A549 (cell line): ENCODE measurements around the gene ZNF428. TPM values are rescaled to one million over a fixed set of nuclear protein-coding genes. Genes with fewer than 3 reads are reported as not detected.

Source experiments
- ATAC-seq, 2 experiments: fragments of 200-7000 bp in 1 of 2; fragments of >200 bp in 1 of 2; cut with Nextera tagmentation in 1 of 2; cut with Tn5 transposase in 1 of 2; 3 replicates each; pipeline versions ENCODE4 v1.8.0 to v1.9.1; 2018 to 2020; ENCODE audit warnings: mild to moderate bottlenecking in 1 of 2, moderate library complexity in 1 of 2
- CTCF ChIA-PET: fragments of 300-600 bp; sonication (Branson Sonifier 250); formaldehyde crosslinking; extraction: SDS; loops from one replicate; lab custom pipeline; 2021; ENCODE audit warnings: antibody characterized with exemption, inconsistent platforms; lab: Yijun Ruan, JAX
- POLR2A ChIA-PET: fragments of 350-600 bp; formaldehyde crosslinking; extraction: SDS; loops from one replicate; lab custom pipeline; 2021; ENCODE audit warnings: antibody characterized with exemption, inconsistent platforms; lab: Yijun Ruan, JAX
- DNase-seq, 2 experiments: peaks; one replicate each; pipeline versions ENCODE4 v3.0.0 to v3.0.0-alpha.2; 2011 to 2016; ENCODE audit warnings: low read depth in 1 of 2, low spot score in 1 of 2
- FAIRE-seq: peaks from 2 replicates; lab custom pipeline; 2011; peaks lifted over from hg19 to GRCh38; lab: Jason Lieb, UNC
- H3K27ac ChIP-seq, 2 experiments: fragments of >200 bp; sonication (Bioruptor Twin); formaldehyde crosslinking; 3 replicates each; pipeline ENCODE4 v1.5.1; 2016 to 2017
- H3K4me1 ChIP-seq: fragments of >200 bp; sonication (Bioruptor Twin); formaldehyde crosslinking; 3 replicates; pipeline ENCODE4 v1.6.1; 2016
- H3K4me2 ChIP-seq: fragments of >200 bp; sonication (Bioruptor Twin); formaldehyde crosslinking; 3 replicates; pipeline ENCODE4 v1.6.1; 2016
- H3K4me3 ChIP-seq: fragments of >200 bp; sonication (Bioruptor Twin); formaldehyde crosslinking; 3 replicates; pipeline ENCODE4 v1.5.1; 2016
- H3K9me3 ChIP-seq: fragments of >200 bp; sonication (Bioruptor Twin); formaldehyde crosslinking; 3 replicates; pipeline ENCODE4 v1.6.1; 2016
- CBX2 ChIP-seq: fragments of 200-600 bp; sonication (generic); IDR thresholded peaks from 2 replicates; pipeline ENCODE4 v1.6.1; 2016; ENCODE audit warnings: low read depth, mild to moderate bottlenecking, borderline replicate concordance
- CBX8 ChIP-seq: fragments of 200-600 bp; sonication (generic); IDR thresholded peaks from 2 replicates; pipeline ENCODE4 v1.6.1; 2016
- CEBPB ChIP-seq, 2 experiments: fragments of >200 bp in 1 of 2; sonication (Bioruptor Twin) in 1 of 2; formaldehyde crosslinking in 1 of 2; IDR thresholded peaks; 2 replicates each; pipeline ENCODE4 v1.6.1; 2012 to 2016
- CTCF ChIP-seq: fragments of >200 bp; sonication (Bioruptor Twin); formaldehyde crosslinking; IDR thresholded peaks from 3 replicates; pipeline ENCODE4 v1.5.1; 2016
- EHMT2 ChIP-seq: fragments of 200-600 bp; sonication (generic); IDR thresholded peaks from 2 replicates; pipeline ENCODE4 v1.6.1; 2016; ENCODE audit warnings: antibody characterized with exemption, low read depth, mild to moderate bottlenecking, moderate library complexity
- ELK1 ChIP-seq: fragments of 150-350 bp; IDR thresholded peaks from 2 replicates; pipeline ENCODE4 v1.6.1; 2014; ENCODE audit warnings: low read depth, mild to moderate bottlenecking, low read length
- FOXS1 ChIP-seq: fragments of 250-450 bp; sonication (Bioruptor Pico); IDR thresholded peaks from 2 replicates; pipeline ENCODE4 v1.5.0; 2020; ENCODE audit warnings: mild to moderate bottlenecking, moderate library complexity
- GATA3 ChIP-seq: IDR thresholded peaks from 2 replicates; pipeline ENCODE4 v1.6.1; 2012; ENCODE audit warnings: borderline replicate concordance
- HES2 ChIP-seq: fragments of >200 bp; sonication (Bioruptor Twin); formaldehyde crosslinking; IDR thresholded peaks from 2 replicates; pipeline ENCODE4 v1.6.1; 2016
- HOXA7 ChIP-seq: fragments of 250-450 bp; sonication (Bioruptor Pico); IDR thresholded peaks from 2 replicates; pipeline ENCODE4 v1.5.0; 2020; ENCODE audit warnings: mild to moderate bottlenecking, moderate library complexity
- HOXB13 ChIP-seq: fragments of 250-450 bp; sonication (Bioruptor Pico); IDR thresholded peaks from 2 replicates; pipeline ENCODE4 v1.5.0; 2020; ENCODE audit warnings: low read depth, mild to moderate bottlenecking, moderate library complexity
- HOXB5 ChIP-seq: fragments of 250-450 bp; sonication (Bioruptor Pico); IDR thresholded peaks from 2 replicates; pipeline ENCODE4 v1.5.0; 2020; ENCODE audit warnings: mild to moderate bottlenecking, moderate library complexity
- MAZ ChIP-seq: fragments of 150-350 bp; IDR thresholded peaks from 2 replicates; pipeline ENCODE4 v1.6.1; 2014; ENCODE audit warnings: antibody characterized with exemption, low read depth, low read length, borderline replicate concordance
- NFE2L2 ChIP-seq: fragments of 150-350 bp; conservative IDR thresholded peaks from 2 replicates; pipeline ENCODE4 v1.6.1; 2014; ENCODE audit warnings: low read length
- NPAS2 ChIP-seq: fragments of 250-450 bp; sonication (Bioruptor Pico); IDR thresholded peaks from 2 replicates; pipeline ENCODE4 v1.8.0; 2022; ENCODE audit warnings: mild to moderate bottlenecking, moderate library complexity, borderline replicate concordance
- POLR2A ChIP-seq: IDR thresholded peaks from 2 replicates; pipeline ENCODE4 v1.6.1; 2012; ENCODE audit warnings: mild to moderate bottlenecking, low read length
- RARB ChIP-seq: fragments of 250-450 bp; sonication (Bioruptor Pico); IDR thresholded peaks from 2 replicates; pipeline ENCODE4 v1.8.0; 2021; ENCODE audit warnings: mild to moderate bottlenecking, moderate library complexity
- RFX5 ChIP-seq: fragments of 450-650 bp; IDR thresholded peaks from 2 replicates; pipeline ENCODE4 v1.7.1; 2014; ENCODE audit warnings: antibody characterized with exemption, mild to moderate bottlenecking, moderate library complexity
- RNF2 ChIP-seq: fragments of 200-600 bp; sonication (generic); IDR thresholded peaks from 2 replicates; pipeline ENCODE4 v1.6.1; 2016; ENCODE audit warnings: low read depth, mild to moderate bottlenecking, antibody characterized with exemption, moderate library complexity, borderline replicate concordance
- SREBF2 ChIP-seq: fragments of 450-650 bp; IDR thresholded peaks from 2 replicates; pipeline ENCODE4 v1.6.1; 2014; ENCODE audit warnings: mild to moderate bottlenecking, moderate library complexity
- TP53 ChIP-seq: fragments of 250-450 bp; sonication (Bioruptor Pico); IDR thresholded peaks from 2 replicates; pipeline ENCODE4 v1.5.0; 2021; ENCODE audit warnings: mild to moderate bottlenecking, moderate library complexity
- ZC3H11A ChIP-seq: fragments of 450-650 bp; IDR thresholded peaks from 2 replicates; pipeline ENCODE4 v1.6.1; 2014; ENCODE audit warnings: antibody characterized with exemption, mild to moderate bottlenecking
- whole genome bisulfite sequencing: methylation state at CpG from one replicate; pipeline ENCODE4 v1.1.6; 2017; ENCODE audit errors: missing lambda C conversion rate; 5-methylcytosine and 5-hydroxymethylcytosine counted together
- polyA plus RNA-seq, 4 experiments: library from polyadenylated mRNA; depleted of rRNA in 3 of 4; stranded (reverse); fragments of >200 nt; fragmentation: RNase III in 1 of 4; extraction: RNeasy Plus Mini Kit Qiagen cat#74134 plus additional on column Dnase treatment in 1 of 4; gene quantifications; 2 replicates in 3 of 4; 3 replicates in 1 of 4; pipeline ENCODE4 v1.2.3, GENCODE V29; 2011 to 2017

The ZNF428 gene
- polyA plus RNA-seq, 2 of the 4 experiments (the other 2 are of a cell fraction): 22.9 to 52.4 TPM

GRCh38 chr19:43592800-43593350 lies 26.6 kb downstream of the ZNF428 start:
- peaks cover 18% of the 10 kb centered on the region for H3K4me1 ChIP-seq
- no peak overlapping the region for H3K4me2 ChIP-seq
- ATAC-seq (no peak), DNase-seq (no peak), FAIRE-seq (no peak)
- no peak overlapping the region for H3K27ac ChIP-seq
- POLR2A ChIA-PET: interaction anchor here (0.6 kb wide), 1 partner anchor 1183 kb away, joined by 4 read pairs; no protein-coding TSS in a partner anchor
- no peaks in the 10 kb centered on the region for H3K9me3 ChIP-seq
- CTCF ChIA-PET: interaction anchor here (3.0 to 4.6 kb wide), 3 partner anchors 18 to 58 kb away, joined by 21 to 51 read pairs (median 44); partner anchors contain the start of genes PINLYP, XRCC1 and ZNF575
- no peak overlapping the region for H3K4me3 ChIP-seq
- 98% methylated on average over 37 of the region's 37 CpGs for WGBS
- no peak for TF ChIP-seq CBX2
- TF ChIP-seq HOXA7 (CRISPR knock-in tag): no peak
- TF ChIP-seq CTCF: no peak
- no peak for TF ChIP-seq CBX8
- TF ChIP-seq HOXB13: no peak
- TF ChIP-seq SREBF2: no peak
- TF ChIP-seq POLR2A: no peak
- no peak for TF ChIP-seq HES2
- TF ChIP-seq MAZ: no peak
- TF ChIP-seq ELK1: no peak
- no peak for TF ChIP-seq GATA3
- no peak for TF ChIP-seq CEBPB (IDR thresholded peaks at IDR 0.05)
- no peak for TF ChIP-seq EHMT2
- no peak for TF ChIP-seq TP53 (CRISPR knock-in tag)
- no peak for TF ChIP-seq NFE2L2
- no peak for TF ChIP-seq FOXS1 (CRISPR knock-in tag)
- TF ChIP-seq ZC3H11A: no peak
- no peak for TF ChIP-seq RNF2
- no peak for TF ChIP-seq NPAS2 (CRISPR knock-in tag)
- TF ChIP-seq RFX5: no peak

- H3K9me3 ChIP-seq: no peaks in the 10 kb centered on the region
- WGBS: 98% methylated on average over 55 of the region's 63 CpGs
- no peak overlapping the region for H3K4me3 ChIP-seq
- CTCF ChIA-PET: no interaction called here
- FAIRE-seq (no peak), ATAC-seq (no peak)
- peaks cover 11% of the 10 kb centered on the region; the same call in 2 of the 3 replicates for H3K4me1 ChIP-seq
- no peak overlapping the region for H3K4me2 ChIP-seq
- no peak for TF ChIP-seq TP53 (CRISPR knock-in tag)
- TF ChIP-seq HOXB5 (CRISPR knock-in tag): no peak
- TF ChIP-seq RARB: no peak
- TF ChIP-seq HOXA7 (CRISPR knock-in tag): no peak
- TF ChIP-seq, all 56 proteins: peak for 0
- no peak for DNase-seq
- POLR2A ChIA-PET: no interaction called here
- no peak overlapping the region for H3K27ac ChIP-seq
These were observed 27.3 kb downstream of the ZNF428 start for GRCh38 chr19:43591904-43592772.
